Keratinocyte (primary cell): Measurements from ENCODE around the gene MRPS23. TPM values are rescaled to one million over a fixed set of nuclear protein-coding genes. Genes with fewer than 3 reads are reported as not detected.
"Not testable (repeated sequence)": the region's sequence is repeated elsewhere in the genome, so short reads cannot be mapped to it uniquely, and the experiment has no call there.

Experiments
- DNase-seq: peaks from one replicate; pipeline ENCODE4 v3.0.0-alpha.2; 2011; ENCODE audit warnings: low read depth, missing footprints, low spot score
- FAIRE-seq: peaks from 2 replicates; lab custom pipeline; 2011; peaks lifted over from hg19 to GRCh38; lab: Jason Lieb, UNC
- H2AFZ ChIP-seq: 2 replicates; pipeline ENCODE4 v1.6.0; 2012; ENCODE audit warnings: low read length, control low read depth, inconsistent platforms; ENCODE audit not compliant: control insufficient read depth
- H3K27ac ChIP-seq: 2 replicates; pipeline ENCODE4 v1.5.1; 2011; ENCODE audit warnings: low read length; ENCODE audit not compliant: control insufficient read depth, insufficient read depth
- H3K27me3 ChIP-seq: 3 replicates; pipeline ENCODE4 v1.6.0; 2011; ENCODE audit warnings: low read length; ENCODE audit not compliant: control insufficient read depth, insufficient read depth; ENCODE audit errors: extremely low read depth
- H3K36me3 ChIP-seq, 2 experiments: 2 replicates in 1 of 2; 3 replicates in 1 of 2; pipeline ENCODE4 v1.5.1; 2011; ENCODE audit warnings: low read length in 2 of 2, mild to moderate bottlenecking in 1 of 2; ENCODE audit not compliant: control insufficient read depth in 2 of 2, insufficient read depth in 2 of 2; ENCODE audit errors: extremely low read depth in 1 of 2
- H3K4me1 ChIP-seq: 3 replicates; pipeline ENCODE4 v1.5.1; 2011; ENCODE audit warnings: low read length; ENCODE audit not compliant: control insufficient read depth, insufficient read depth; ENCODE audit errors: extremely low read depth
- H3K4me2 ChIP-seq: 3 replicates; pipeline ENCODE4 v1.6.0; 2011; ENCODE audit warnings: low read depth, low read length; ENCODE audit not compliant: control insufficient read depth, insufficient read depth; ENCODE audit errors: extremely low read depth
- H3K4me3 ChIP-seq, 3 experiments: fragments of 200-600 bp in 1 of 3; sonication (generic) in 1 of 3; 2 replicates in 2 of 3; 3 replicates in 1 of 3; pipeline ENCODE4 v1.5.1; 2011 to 2016; ENCODE audit warnings: low read length in 3 of 3, mild to moderate bottlenecking in 3 of 3, control low read depth in 2 of 3, inconsistent platforms in 1 of 3, low read depth in 1 of 3, mixed read lengths in 1 of 3, mixed run types in 1 of 3, moderate library complexity in 1 of 3; ENCODE audit not compliant: control insufficient read depth in 2 of 3, insufficient read depth in 2 of 3; ENCODE audit errors: extremely low read depth in 1 of 3
- H3K79me2 ChIP-seq: 2 replicates; pipeline ENCODE4 v1.6.0; 2012; ENCODE audit warnings: low read length; ENCODE audit not compliant: control insufficient read depth, insufficient read depth
- H3K9ac ChIP-seq: 3 replicates; pipeline ENCODE4 v1.6.0; 2011; ENCODE audit warnings: low read length; ENCODE audit not compliant: control insufficient read depth, insufficient read depth; ENCODE audit errors: extremely low read depth
- H3K9me1 ChIP-seq: 3 replicates; pipeline ENCODE4 v1.6.0; 2011; ENCODE audit warnings: low read length; ENCODE audit not compliant: control insufficient read depth, insufficient read depth; ENCODE audit errors: extremely low read depth
- H3K9me3 ChIP-seq: 2 replicates; pipeline ENCODE4 v1.5.1; 2012; ENCODE audit warnings: low read depth, low read length; ENCODE audit not compliant: control insufficient read depth
- H4K20me1 ChIP-seq: 3 replicates; pipeline ENCODE4 v1.6.0; 2011; ENCODE audit warnings: low read length; ENCODE audit not compliant: control insufficient read depth, insufficient read depth; ENCODE audit errors: extremely low read depth
- EZH2 ChIP-seq: IDR thresholded peaks from one replicate; pipeline ENCODE4 v1.6.1; 2012; ENCODE audit warnings: inconsistent platforms, mild to moderate bottlenecking, low read length, moderate library complexity
- dilution Hi-C: fragments of 300-500 bp; cut with MboI; formaldehyde crosslinking; loops from one replicate; pipeline ENCODE4 v1.7.0; 2020; ENCODE audit warnings: low sequenced_read_pairs; ENCODE audit not compliant: extremely low pct_ligation_motif_present
- polyA plus RNA-seq, 5 experiments: library from polyadenylated mRNA; depleted of rRNA in 3 of 5; stranded (reverse) in 3 of 5; stranded (forward) in 1 of 5; unstranded in 1 of 5; fragments of >200 nt; gene quantifications; 1 replicate in 1 of 5; 2 replicates in 3 of 5; 3 replicates in 1 of 5; pipeline versions ENCODE4 v1.2.1 to v1.2.3, GENCODE V29; 2011 to 2012; ENCODE audit warnings: missing spikeins in 2 of 5, low read depth in 1 of 5, low replicate concordance in 1 of 5
- TF ChIP-seq, protein P1 (sequence below), 3 experiments: IDR thresholded peaks in 1 of 3; conservative IDR thresholded peaks in 1 of 3; optimal IDR thresholded peaks in 1 of 3; 2 replicates in 2 of 3; 3 replicates in 1 of 3; pipeline versions ENCODE3 to v1.5.1; 2011; ENCODE audit warnings: low read length in 3 of 3, mild to moderate bottlenecking in 3 of 3, moderate library complexity in 2 of 3, control low read depth in 1 of 3, inconsistent platforms in 1 of 3; ENCODE audit not compliant: insufficient read depth in 2 of 3; ENCODE audit errors: extremely low read depth in 1 of 3

The MRPS23 gene
- polyA plus RNA-seq, 1 donor (not counting 4 experiments of a cell fraction or from before 2014, with no cell fraction given), result 57.3 TPM

DNA sequence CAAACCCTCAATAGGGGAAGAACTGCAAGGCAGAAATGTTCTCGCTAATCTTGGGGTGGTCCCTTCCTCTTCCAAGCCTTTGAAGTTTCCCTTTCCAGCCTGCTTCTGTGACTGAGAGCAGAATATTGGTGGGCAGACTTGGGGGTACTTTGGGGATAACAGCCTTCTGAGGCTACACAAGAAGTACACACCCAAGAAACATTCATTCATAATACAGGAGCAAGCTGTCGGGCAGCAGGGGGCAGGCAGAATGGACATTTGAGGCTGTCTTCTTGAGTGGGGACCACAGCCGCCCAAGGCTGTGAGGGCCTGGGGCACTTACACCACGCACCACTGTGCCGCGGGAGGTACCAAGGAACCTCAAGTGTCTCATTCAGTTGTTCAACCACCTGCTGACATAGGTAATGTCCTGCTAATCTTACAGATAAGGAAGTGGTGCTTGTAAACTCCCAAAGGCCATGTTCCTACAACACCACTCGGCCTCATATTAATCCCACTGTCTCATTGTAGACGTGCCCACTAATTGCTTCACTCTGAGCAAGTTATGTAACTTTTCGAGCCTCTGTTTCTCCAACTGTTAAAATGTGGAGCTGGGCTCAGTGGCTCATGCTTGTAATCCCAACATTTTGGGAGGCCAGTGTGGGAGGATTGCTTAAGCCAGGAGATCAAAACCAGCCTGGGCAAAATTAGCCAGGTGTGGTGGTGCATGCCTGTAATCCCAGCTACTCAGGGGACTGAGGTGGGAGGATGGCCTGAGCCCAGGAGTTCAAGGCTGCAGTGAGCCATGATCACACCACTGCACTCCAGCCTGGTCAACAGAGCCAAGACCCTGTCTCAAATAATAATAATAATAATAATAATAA is 2.5 kb upstream of the MRPS23 start:
- Histone ChIP-seq H3K9me3 (no peaks in the 10 kb centered on the region), H3K9me1 (no peaks in the 10 kb centered on the region), H3K36me3 (no peaks in the 10 kb centered on the region), H3K27me3 (no peaks in the 10 kb centered on the region), H3K4me1 (peaks cover 23% of the 10 kb centered on the region), H2AFZ (peak overlapping the region; percentile 39), H3K79me2 (peaks cover 23% of the 10 kb centered on the region), H4K20me1 (no peaks in the 10 kb centered on the region), H3K4me3 (no peak overlapping the region), H3K4me2 (no peak overlapping the region), H3K27ac (no peak overlapping the region), H3K9ac (no peak overlapping the region)
- DNase-seq (no peak), FAIRE-seq (no peak)
- no peak for TF ChIP-seq EZH2
- TF ChIP-seq, protein P1, sequence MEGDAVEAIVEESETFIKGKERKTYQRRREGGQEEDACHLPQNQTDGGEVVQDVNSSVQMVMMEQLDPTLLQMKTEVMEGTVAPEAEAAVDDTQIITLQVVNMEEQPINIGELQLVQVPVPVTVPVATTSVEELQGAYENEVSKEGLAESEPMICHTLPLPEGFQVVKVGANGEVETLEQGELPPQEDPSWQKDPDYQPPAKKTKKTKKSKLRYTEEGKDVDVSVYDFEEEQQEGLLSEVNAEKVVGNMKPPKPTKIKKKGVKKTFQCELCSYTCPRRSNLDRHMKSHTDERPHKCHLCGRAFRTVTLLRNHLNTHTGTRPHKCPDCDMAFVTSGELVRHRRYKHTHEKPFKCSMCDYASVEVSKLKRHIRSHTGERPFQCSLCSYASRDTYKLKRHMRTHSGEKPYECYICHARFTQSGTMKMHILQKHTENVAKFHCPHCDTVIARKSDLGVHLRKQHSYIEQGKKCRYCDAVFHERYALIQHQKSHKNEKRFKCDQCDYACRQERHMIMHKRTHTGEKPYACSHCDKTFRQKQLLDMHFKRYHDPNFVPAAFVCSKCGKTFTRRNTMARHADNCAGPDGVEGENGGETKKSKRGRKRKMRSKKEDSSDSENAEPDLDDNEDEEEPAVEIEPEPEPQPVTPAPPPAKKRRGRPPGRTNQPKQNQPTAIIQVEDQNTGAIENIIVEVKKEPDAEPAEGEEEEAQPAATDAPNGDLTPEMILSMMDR (optimal IDR thresholded peaks at IDR 0.05 in 1 of 3, IDR thresholded peaks at IDR 0.05 in 1 of 3, conservative IDR thresholded peaks at IDR 0.05 in 1 of 3; ENCODE audit: extremely low read depth in 1 of 3, insufficient read depth in 2 of 3, low read length in 3 of 3), result no peak
- dilution Hi-C loops, result no loop called here

DNA sequence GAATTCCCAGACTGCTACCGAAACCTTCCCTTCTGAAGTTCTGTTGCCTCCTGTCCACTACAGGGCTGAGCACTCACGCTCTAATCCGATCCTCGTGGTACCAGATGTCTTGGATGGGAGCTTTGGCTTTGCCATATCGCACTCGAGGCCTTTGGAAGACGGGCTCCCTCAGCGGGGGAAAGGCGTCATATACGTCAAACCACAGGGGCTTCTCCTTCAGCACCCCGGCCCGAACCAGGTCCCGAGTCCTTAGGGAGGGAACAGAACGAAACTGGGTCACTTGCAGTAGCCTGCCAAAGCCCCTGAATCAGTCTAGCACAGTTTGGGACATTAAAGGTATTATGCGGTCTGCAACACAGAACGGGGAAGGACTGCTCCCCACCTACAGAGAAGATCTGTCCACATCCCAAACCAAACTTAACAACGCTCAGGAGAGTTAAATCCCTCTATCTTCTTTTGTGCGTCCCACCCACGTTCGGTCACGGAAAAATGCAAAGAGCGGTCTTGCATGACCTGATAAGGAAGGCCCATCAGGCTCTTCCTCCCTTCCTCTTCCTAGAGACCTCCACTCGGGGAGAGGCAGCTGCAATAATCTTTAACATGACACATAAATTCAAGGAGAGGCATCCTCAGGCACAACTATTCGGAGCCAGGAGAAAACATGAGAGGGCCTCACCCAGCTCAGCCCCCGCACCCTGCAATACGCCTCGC is 526 bp downstream of the MRPS23 start:
- H3K4me2 ChIP-seq, result peak overlapping the region; percentile 68
- FAIRE-seq, result no peak
- DNase-seq, result no peak
- TF ChIP-seq EZH2, result no peak
- TF ChIP-seq, protein P1 (optimal IDR thresholded peaks at IDR 0.05 in 1 of 3, IDR thresholded peaks at IDR 0.05 in 1 of 3, conservative IDR thresholded peaks at IDR 0.05 in 1 of 3; ENCODE audit: extremely low read depth in 1 of 3, insufficient read depth in 2 of 3, low read length in 3 of 3), result no peak
- peaks cover 23% of the 10 kb centered on the region for H3K4me1 ChIP-seq
- no peaks in the 10 kb centered on the region for H3K27me3 ChIP-seq
- peaks cover 36% of the 10 kb centered on the region for H3K79me2 ChIP-seq
- peak overlapping the region; percentile 83 for H3K9ac ChIP-seq
- peak overlapping the region; percentile 76 to 91 (median 84) for H3K4me3 ChIP-seq
- H3K36me3 ChIP-seq, result peaks cover 3 to 4% of the 10 kb centered on the region in 2 experiments
- peak overlapping the region; percentile 63 for H3K27ac ChIP-seq
- no peaks in the 10 kb centered on the region for H3K9me3 ChIP-seq
- no peaks in the 10 kb centered on the region for H3K9me1 ChIP-seq
- H2AFZ ChIP-seq, result peak overlapping the region; percentile 14
- dilution Hi-C loops, result no loop called here
- H4K20me1 ChIP-seq, result peaks cover 2% of the 10 kb centered on the region

DNA sequence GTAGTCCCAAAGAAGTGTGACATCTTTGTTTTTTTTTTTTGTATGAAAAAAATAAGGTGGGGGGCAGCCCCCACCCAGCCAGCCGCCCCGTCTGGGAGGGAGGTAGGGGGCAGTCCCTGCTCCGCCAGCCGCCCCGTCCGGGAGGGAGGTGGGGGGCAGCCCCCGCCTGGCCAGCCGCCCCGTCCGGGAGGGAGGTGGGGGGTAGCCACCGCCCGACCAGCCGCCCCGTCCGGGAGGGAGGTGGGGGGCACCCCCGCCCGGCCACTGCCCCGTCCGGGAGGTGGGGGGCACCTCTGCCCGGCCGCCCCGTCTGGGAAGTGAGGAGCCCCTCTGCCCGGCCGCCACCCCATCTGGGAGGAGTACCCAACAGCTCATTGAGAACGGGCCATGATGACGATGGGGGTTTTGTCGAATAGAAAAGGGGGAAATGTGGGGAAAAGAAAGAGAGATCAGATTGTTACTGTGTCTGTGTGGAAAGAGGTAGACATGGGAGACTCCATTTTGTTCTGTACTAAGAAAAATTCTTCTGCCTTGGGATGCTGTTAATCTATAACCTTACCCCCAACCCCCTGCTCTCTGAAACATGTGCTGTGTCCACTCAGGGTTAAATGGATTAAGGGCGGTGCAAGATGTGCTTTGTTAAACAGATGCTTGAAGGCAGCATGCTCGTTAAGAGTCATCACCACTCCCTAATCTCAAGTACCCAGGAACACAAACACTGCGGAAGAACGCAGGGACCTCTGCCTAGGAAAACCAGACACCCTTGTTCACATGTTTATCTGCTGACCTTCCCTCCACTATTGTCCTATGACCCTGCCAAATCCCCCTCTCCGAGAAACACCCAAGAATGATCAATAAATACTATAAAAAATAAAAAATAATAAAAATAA is 3.5 kb downstream of the MRPS23 start:
- dilution Hi-C loops, DNase-seq, FAIRE-seq, H3K4me3 ChIP-seq, H3K36me3 ChIP-seq, H3K9me3 ChIP-seq, H4K20me1 ChIP-seq, H3K4me2 ChIP-seq, H2AFZ ChIP-seq, H3K27ac ChIP-seq, H3K9ac ChIP-seq, H3K9me1 ChIP-seq, H3K27me3 ChIP-seq: not testable (repeated sequence)
- peaks cover 54% of the 10 kb centered on the region for H3K79me2 ChIP-seq
- H3K4me1 ChIP-seq, result peaks cover 15% of the 10 kb centered on the region
